ENCODE results near the gene MICALL2. TPM values are rescaled to one million over a fixed set of nuclear protein-coding genes. Genes with fewer than 3 reads are reported as not detected.

Gene MICALL2
- polyA plus RNA-seq, 1 donor from 2014 or later, result 12.8 TPM

DNA sequence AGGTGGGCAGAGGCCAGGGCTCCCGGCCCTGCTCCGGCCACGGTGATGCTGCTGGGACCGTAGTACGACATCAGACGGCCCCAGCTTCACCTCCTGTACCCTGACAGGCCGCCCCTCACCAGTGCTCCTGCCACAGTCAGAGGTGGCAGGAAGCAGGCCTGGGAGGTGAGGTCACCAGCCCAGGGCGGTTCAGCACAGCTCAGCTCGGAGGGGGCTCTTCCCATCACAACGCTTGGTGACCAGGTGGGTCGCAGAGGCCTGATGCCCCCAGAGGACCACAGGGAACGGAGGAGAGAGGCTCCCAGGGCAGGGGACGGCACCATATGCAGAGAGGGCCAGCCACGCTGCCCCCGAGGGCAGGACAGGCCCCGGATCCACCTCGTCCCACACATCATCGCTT, 8.8 kb downstream of the MICALL2 start:
- Histone ChIP-seq H4K20me1 (ENCODE audit: insufficient read depth) (no peaks in the 10 kb centered on the region), H3K9me3 (ENCODE audit: low read length) (no peaks in the 10 kb centered on the region), H3F3A (ENCODE audit: insufficient read depth, low read length, poor library complexity, severe bottlenecking) (no peaks in the 10 kb centered on the region), H3K4me3 (ENCODE audit: low read length) (no peak overlapping the region), H3K36me3 (ENCODE audit: insufficient read depth, low read length) (no peaks in the 10 kb centered on the region), H3K27me3 (ENCODE audit: insufficient read depth, low read depth, low read length) (no peaks in the 10 kb centered on the region), H3K27ac (ENCODE audit: low read length) (no peak overlapping the region), H3K79me2 (replicated peaks; ENCODE audit: insufficient read depth, low read length) (no peaks in the 10 kb centered on the region), H3K4me2 (ENCODE audit: low read length) (no peak overlapping the region), H3K9ac (ENCODE audit: low read length) (no peak overlapping the region), H2AFZ (ENCODE audit: low read depth, low read length) (no peak overlapping the region), H3K9me2 (ENCODE audit: insufficient read depth, low read length) (no peaks in the 10 kb centered on the region)
- no peak for TF ChIP-seq EZH2 (IDR thresholded peaks at IDR 0.05; ENCODE audit: borderline replicate concordance, insufficient read depth, low read length, poor library complexity, severe bottlenecking)
- TF ChIP-seq TAF1 (IDR thresholded peaks at IDR 0.05; ENCODE audit: low read depth), result no peak
- no peak for TF ChIP-seq POLR2AphosphoS5 (IDR thresholded peaks at IDR 0.05)
- TF ChIP-seq REST (IDR thresholded peaks at IDR 0.05; ENCODE audit: borderline replicate concordance), result no peak
- no peak for TF ChIP-seq EP300 (conservative IDR thresholded peaks at IDR 0.05; ENCODE audit: poor library complexity, severe bottlenecking)

DNA sequence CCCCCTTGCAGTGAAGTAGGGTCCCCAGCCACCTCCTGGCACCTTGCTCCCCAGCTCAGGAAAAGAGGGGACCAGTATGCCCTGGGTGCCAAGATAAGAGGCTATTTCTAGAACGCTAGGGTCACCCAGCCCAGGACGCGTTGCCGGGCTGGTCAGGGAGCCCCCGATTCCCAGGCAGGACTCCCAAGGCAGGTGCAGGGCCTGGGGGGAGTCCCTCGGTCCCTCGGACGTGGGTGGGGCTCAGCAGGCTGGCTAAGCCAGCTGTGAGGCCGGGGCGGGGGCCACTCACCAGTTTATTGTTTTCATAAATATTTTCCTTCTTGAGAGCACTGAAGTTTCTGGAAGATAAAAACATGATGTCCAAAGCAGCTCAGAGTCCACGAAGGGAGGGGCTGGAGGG, 9.3 kb downstream of the MICALL2 start:
- Histone ChIP-seq H3F3A (ENCODE audit: insufficient read depth, low read length, poor library complexity, severe bottlenecking) (no peaks in the 10 kb centered on the region), H3K9ac (ENCODE audit: low read length) (no peak overlapping the region), H2AFZ (ENCODE audit: low read depth, low read length) (no peak overlapping the region), H3K9me3 (ENCODE audit: low read length) (no peaks in the 10 kb centered on the region), H3K79me2 (replicated peaks; ENCODE audit: insufficient read depth, low read length) (no peaks in the 10 kb centered on the region), H3K4me2 (ENCODE audit: low read length) (no peak overlapping the region), H3K27me3 (ENCODE audit: insufficient read depth, low read depth, low read length) (no peaks in the 10 kb centered on the region), H3K36me3 (ENCODE audit: insufficient read depth, low read length) (no peaks in the 10 kb centered on the region), H3K27ac (ENCODE audit: low read length) (no peak overlapping the region), H4K20me1 (ENCODE audit: insufficient read depth) (no peaks in the 10 kb centered on the region), H3K9me2 (ENCODE audit: insufficient read depth, low read length) (no peaks in the 10 kb centered on the region), H3K4me3 (ENCODE audit: low read length) (no peak overlapping the region)
- no peak for TF ChIP-seq EP300 (conservative IDR thresholded peaks at IDR 0.05; ENCODE audit: poor library complexity, severe bottlenecking)
- TF ChIP-seq, protein P1, sequence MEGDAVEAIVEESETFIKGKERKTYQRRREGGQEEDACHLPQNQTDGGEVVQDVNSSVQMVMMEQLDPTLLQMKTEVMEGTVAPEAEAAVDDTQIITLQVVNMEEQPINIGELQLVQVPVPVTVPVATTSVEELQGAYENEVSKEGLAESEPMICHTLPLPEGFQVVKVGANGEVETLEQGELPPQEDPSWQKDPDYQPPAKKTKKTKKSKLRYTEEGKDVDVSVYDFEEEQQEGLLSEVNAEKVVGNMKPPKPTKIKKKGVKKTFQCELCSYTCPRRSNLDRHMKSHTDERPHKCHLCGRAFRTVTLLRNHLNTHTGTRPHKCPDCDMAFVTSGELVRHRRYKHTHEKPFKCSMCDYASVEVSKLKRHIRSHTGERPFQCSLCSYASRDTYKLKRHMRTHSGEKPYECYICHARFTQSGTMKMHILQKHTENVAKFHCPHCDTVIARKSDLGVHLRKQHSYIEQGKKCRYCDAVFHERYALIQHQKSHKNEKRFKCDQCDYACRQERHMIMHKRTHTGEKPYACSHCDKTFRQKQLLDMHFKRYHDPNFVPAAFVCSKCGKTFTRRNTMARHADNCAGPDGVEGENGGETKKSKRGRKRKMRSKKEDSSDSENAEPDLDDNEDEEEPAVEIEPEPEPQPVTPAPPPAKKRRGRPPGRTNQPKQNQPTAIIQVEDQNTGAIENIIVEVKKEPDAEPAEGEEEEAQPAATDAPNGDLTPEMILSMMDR (IDR thresholded peaks at IDR 0.05; ENCODE audit: poor library complexity, severe bottlenecking), result no peak
- no peak for TF ChIP-seq TAF1 (IDR thresholded peaks at IDR 0.05; ENCODE audit: low read depth)
- no peak for TF ChIP-seq MXI1 (conservative IDR thresholded peaks at IDR 0.05; ENCODE audit: poor library complexity, severe bottlenecking)
- TF ChIP-seq SMC3 (conservative IDR thresholded peaks at IDR 0.05; ENCODE audit: poor library complexity), result no peak
- no peak for TF ChIP-seq POLR2AphosphoS5 (IDR thresholded peaks at IDR 0.05)
- TF ChIP-seq RAD21 (conservative IDR thresholded peaks at IDR 0.05), result no peak
- no peak for TF ChIP-seq REST (IDR thresholded peaks at IDR 0.05; ENCODE audit: borderline replicate concordance)

Measured in neural cell (in vitro differentiated cells).